Measurements from ENCODE around the gene TMEM169. TPM values are rescaled to one million over a fixed set of nuclear protein-coding genes. Genes with fewer than 3 reads are reported as not detected.

TMEM169 gene
- total and polyA plus RNA-seq, 4 donors: 0.42 to 1.9 (median 0.80) TPM

GRCh38 chr2:216149741-216150140 is 68.0 kb downstream of the TMEM169 start:
- Histone ChIP-seq H3K9me3 (ENCODE audit: control insufficient read depth in 4 of 4, low read length in 3 of 4) (no peaks in the 10 kb centered on the region), H3K9ac (ENCODE audit: low read depth in 1 of 2, low read length in 2 of 2) (no peak overlapping the region), H3K27me3 (ENCODE audit: control insufficient read depth in 4 of 4, insufficient read depth in 4 of 4, low read length in 3 of 4) (no peaks in the 10 kb centered on the region), H3K4me1 (ENCODE audit: control insufficient read depth in 4 of 4, insufficient read depth in 4 of 4, low read length in 3 of 4) (peaks cover 0 to 10% (median 7%) of the 10 kb centered on the region in 4 donors), H3K36me3 (ENCODE audit: control insufficient read depth in 4 of 4, insufficient read depth in 3 of 4, low read depth in 1 of 4, low read length in 3 of 4) (peaks cover 9 to 71% (median 59%) of the 10 kb centered on the region in 4 donors), H3K4me3 (ENCODE audit: low read depth in 1 of 3, low read length in 3 of 3) (no peak overlapping the region), H3K27ac (ENCODE audit: low read depth in 1 of 2, low read length in 2 of 2) (no peak overlapping the region)
- TF ChIP-seq HNF4G (IDR thresholded peaks at IDR 0.05) (no peak), HNF4A (conservative IDR thresholded peaks at IDR 0.05) (no peak), NR2F2 (IDR thresholded peaks at IDR 0.05) (no peak), TAF1 (conservative IDR thresholded peaks at IDR 0.05) (no peak), JUND (IDR thresholded peaks at IDR 0.05) (no peak), EGR1 (IDR thresholded peaks at IDR 0.05; ENCODE audit: low read depth in 2 of 2) (no peak), SP1 (IDR thresholded peaks at IDR 0.05) (no peak), CTCF (IDR thresholded peaks at IDR 0.05; ENCODE audit: low read depth, low read length, missing input control) (no peak), YY1 (IDR thresholded peaks at IDR 0.05) (no peak), FOXA1 (IDR thresholded peaks at IDR 0.05) (no peak), REST (IDR thresholded peaks at IDR 0.05) (no peak), MAX (IDR thresholded peaks at IDR 0.05) (no peak), ATF3 (IDR thresholded peaks at IDR 0.05) (no peak), RXRA (IDR thresholded peaks at IDR 0.05) (no peak), ZBTB33 (IDR thresholded peaks at IDR 0.05) (no peak), FOXA2 (IDR thresholded peaks at IDR 0.05) (no peak)
- WGBS: 86% methylated on average over 5 of the region's 5 CpGs
- DNase-seq (ENCODE audit: low spot score): no peak
